ENCODE data around the gene CASK.

DNA sequence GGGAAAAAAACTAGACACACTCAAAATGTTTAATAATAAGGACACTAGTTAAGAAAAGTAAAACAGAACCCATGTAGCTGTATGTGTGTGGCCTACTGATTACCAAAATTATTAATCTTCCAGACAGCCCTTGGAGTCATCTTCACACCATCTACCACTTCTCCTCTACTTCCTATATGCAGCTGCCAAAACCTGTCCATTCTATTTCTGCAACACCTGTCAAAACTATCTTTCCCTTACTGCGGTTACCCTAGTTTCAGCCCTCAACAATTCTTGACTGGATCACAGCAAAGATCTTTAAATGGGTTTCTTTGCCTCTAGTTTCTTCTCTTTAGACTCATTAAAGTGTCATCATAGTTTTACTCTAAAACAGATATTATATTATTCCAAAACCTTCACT, 126.8 kb downstream of the CASK start:
- TF ChIP-seq, protein P1, sequence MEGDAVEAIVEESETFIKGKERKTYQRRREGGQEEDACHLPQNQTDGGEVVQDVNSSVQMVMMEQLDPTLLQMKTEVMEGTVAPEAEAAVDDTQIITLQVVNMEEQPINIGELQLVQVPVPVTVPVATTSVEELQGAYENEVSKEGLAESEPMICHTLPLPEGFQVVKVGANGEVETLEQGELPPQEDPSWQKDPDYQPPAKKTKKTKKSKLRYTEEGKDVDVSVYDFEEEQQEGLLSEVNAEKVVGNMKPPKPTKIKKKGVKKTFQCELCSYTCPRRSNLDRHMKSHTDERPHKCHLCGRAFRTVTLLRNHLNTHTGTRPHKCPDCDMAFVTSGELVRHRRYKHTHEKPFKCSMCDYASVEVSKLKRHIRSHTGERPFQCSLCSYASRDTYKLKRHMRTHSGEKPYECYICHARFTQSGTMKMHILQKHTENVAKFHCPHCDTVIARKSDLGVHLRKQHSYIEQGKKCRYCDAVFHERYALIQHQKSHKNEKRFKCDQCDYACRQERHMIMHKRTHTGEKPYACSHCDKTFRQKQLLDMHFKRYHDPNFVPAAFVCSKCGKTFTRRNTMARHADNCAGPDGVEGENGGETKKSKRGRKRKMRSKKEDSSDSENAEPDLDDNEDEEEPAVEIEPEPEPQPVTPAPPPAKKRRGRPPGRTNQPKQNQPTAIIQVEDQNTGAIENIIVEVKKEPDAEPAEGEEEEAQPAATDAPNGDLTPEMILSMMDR (IDR thresholded peaks at IDR 0.05), result no peak
- TF ChIP-seq POLR2A (IDR thresholded peaks at IDR 0.05), result no peak
